ENCODE measurements around the gene PPARG. TPM values are rescaled to one million over a fixed set of nuclear protein-coding genes. Genes with fewer than 3 reads are reported as not detected.
A peak's percentile ranks its signal among the peaks of the same experiment; 100 is the strongest.

Gene PPARG
- total and polyA plus RNA-seq, 4 donors, result 5.2 to 15.7 (median 7.0) TPM

- no peaks in the 10 kb centered on the region for H3K27me3 ChIP-seq (ENCODE audit: control insufficient read depth in 4 of 4, insufficient read depth in 4 of 4, low read length in 3 of 4)
- H3K36me3 ChIP-seq (ENCODE audit: control insufficient read depth in 4 of 4, insufficient read depth in 3 of 4, low read depth in 1 of 4, low read length in 3 of 4), result no peaks in the 10 kb centered on the region
- no peaks in the 10 kb centered on the region for H3K9me3 ChIP-seq (ENCODE audit: control insufficient read depth in 4 of 4, low read length in 3 of 4)
- 39% methylated on average over 2 of the region's 2 CpGs for WGBS
- no peak overlapping the region for H3K27ac ChIP-seq (ENCODE audit: low read depth in 1 of 2, low read length in 2 of 2)
- no peak for TF ChIP-seq TAF1 (conservative IDR thresholded peaks at IDR 0.05)
- peak in 1 of 2 donors; percentile 48 for TF ChIP-seq JUND (IDR thresholded peaks at IDR 0.05)
- TF ChIP-seq ATF3 (IDR thresholded peaks at IDR 0.05), result no peak
- peak; percentile 29 to 52 for TF ChIP-seq RXRA (IDR thresholded peaks at IDR 0.05)
- TF ChIP-seq REST (IDR thresholded peaks at IDR 0.05), result peak; percentile 44
- TF ChIP-seq HNF4A (conservative IDR thresholded peaks at IDR 0.05), result peak; percentile 83 to 91
- peak; percentile 20 to 22 for TF ChIP-seq RAD21 (IDR thresholded peaks at IDR 0.05)
- TF ChIP-seq YY1 (IDR thresholded peaks at IDR 0.05), result peak; percentile 30
- no peak for TF ChIP-seq GABPA (IDR thresholded peaks at IDR 0.05 in 1 of 2, conservative IDR thresholded peaks at IDR 0.05 in 1 of 2)
- TF ChIP-seq MAX (IDR thresholded peaks at IDR 0.05), result no peak
- TF ChIP-seq SP1 (IDR thresholded peaks at IDR 0.05), result peak; percentile 75
- no peak for TF ChIP-seq CTCF (IDR thresholded peaks at IDR 0.05; ENCODE audit: low read depth, low read length, missing input control)
- TF ChIP-seq FOXA2 (IDR thresholded peaks at IDR 0.05), result no peak
- no peak for TF ChIP-seq EGR1 (IDR thresholded peaks at IDR 0.05; ENCODE audit: low read depth in 2 of 2)
- TF ChIP-seq ZBTB33 (IDR thresholded peaks at IDR 0.05), result no peak
- TF ChIP-seq FOXA1 (IDR thresholded peaks at IDR 0.05), result no peak
- TF ChIP-seq NR2F2 (IDR thresholded peaks at IDR 0.05), result no peak
- peak; percentile 72 for TF ChIP-seq HNF4G (IDR thresholded peaks at IDR 0.05)
- H3K4me1 ChIP-seq (ENCODE audit: control insufficient read depth in 4 of 4, insufficient read depth in 4 of 4, low read length in 3 of 4), result peaks cover 0 to 4% (median 1%) of the 10 kb centered on the region in 4 donors
- no peak overlapping the region for H3K4me3 ChIP-seq (ENCODE audit: low read depth in 1 of 3, low read length in 3 of 3)
- no peak for DNase-seq (ENCODE audit: low spot score)
- no peak overlapping the region for H3K9ac ChIP-seq (ENCODE audit: low read depth in 1 of 2, low read length in 2 of 2)
Measured at GRCh38 chr3:12255393-12255792, 33.5 kb upstream of the PPARG start.
